ENCODE data around the gene VPS13D. TPM values are rescaled to one million over a fixed set of nuclear protein-coding genes. Genes with fewer than 3 reads are reported as not detected.

VPS13D gene
- total RNA-seq, 6 experiments from 2014 or later, result 25.9 to 36.9 (median 30.8) TPM

DNA sequence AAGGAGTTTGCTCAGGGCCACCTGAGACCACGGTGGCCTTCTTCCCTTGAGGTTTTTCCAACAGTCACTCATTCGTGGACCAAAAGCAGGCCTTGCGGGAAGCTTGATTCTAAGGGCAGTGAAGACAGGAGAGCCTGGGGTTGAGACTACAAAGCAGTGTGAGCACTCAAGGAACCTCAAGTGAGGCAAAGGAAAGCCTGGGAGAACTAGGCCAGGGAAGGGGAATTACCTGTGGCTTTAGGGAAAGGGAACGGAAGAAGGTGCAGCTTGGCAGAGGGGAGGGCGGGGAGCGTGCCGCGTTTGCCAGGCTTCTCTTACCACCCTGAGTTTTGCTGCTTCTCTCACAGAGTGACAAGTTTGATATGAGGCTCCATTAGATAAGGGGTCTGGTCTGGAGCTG, 273.9 kb downstream of the VPS13D start:
- intact Hi-C loops (cut with DNase I), result no loop called here
- Histone ChIP-seq H3K27ac (no peak overlapping the region), H3K4me3 (no peak overlapping the region), H3K27me3 (no peaks in the 10 kb centered on the region), H3K36me3 (peaks cover 0 to 16% (median 1%) of the 10 kb centered on the region in 4 donors), H3K9me3 (no peaks in the 10 kb centered on the region), H3K4me1 (no peaks in the 10 kb centered on the region)
- WGBS (ENCODE audit: insufficient coverage, low coverage, low lambda C conversion rate, missing lambda C conversion rate), result 91% methylated on average over 7 of the region's 8 CpGs
- TF ChIP-seq CTCF (IDR thresholded peaks at IDR 0.05) (no peak), POLR2A (IDR thresholded peaks at IDR 0.05) (no peak)
- no peak for ATAC-seq
- DNase-seq, result no peak

- H3K4me3 ChIP-seq, result no peak overlapping the region
- DNase-seq (no peak), ATAC-seq (no peak)
- no peak overlapping the region for H3K27ac ChIP-seq
- no peaks in the 10 kb centered on the region for H3K4me1 ChIP-seq
- H3K27me3 ChIP-seq, result no peaks in the 10 kb centered on the region
- WGBS (ENCODE audit: insufficient coverage, low coverage, low lambda C conversion rate, missing lambda C conversion rate), result 92% methylated on average over 8 of the region's 11 CpGs
- TF ChIP-seq CTCF (IDR thresholded peaks at IDR 0.05) (no peak), POLR2A (IDR thresholded peaks at IDR 0.05) (no peak)
- peaks cover 0 to 19% (median 1%) of the 10 kb centered on the region in 4 donors for H3K36me3 ChIP-seq
- no peaks in the 10 kb centered on the region for H3K9me3 ChIP-seq
- intact Hi-C loops (cut with DNase I), result no loop called here
Observed at GRCh38 chr1:12504601-12505000, 274.8 kb downstream of the VPS13D start.

DNA sequence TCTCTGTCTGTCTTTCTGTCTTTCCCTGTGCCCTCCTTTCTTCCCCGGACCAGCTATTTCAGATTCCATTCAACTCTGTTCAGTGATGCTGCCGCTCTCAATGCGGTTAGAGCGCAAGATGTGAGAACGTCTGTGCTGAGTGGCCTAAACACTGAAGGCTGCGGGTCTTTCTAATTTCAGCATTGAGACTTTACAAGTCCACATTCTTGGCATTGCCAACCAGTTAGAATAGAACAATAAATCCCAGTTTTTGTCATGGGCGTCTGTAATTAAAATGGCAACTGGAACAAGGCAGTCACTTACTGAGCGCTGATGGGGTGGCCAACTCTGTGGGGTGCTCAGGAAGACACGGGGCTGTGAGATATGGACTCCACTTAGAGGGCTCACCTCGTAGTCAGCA, 275.4 kb downstream of the VPS13D start:
- Histone ChIP-seq H3K4me3 (no peak overlapping the region), H3K9me3 (no peaks in the 10 kb centered on the region), H3K36me3 (peaks cover 0 to 19% (median 1%) of the 10 kb centered on the region in 4 donors), H3K27me3 (no peaks in the 10 kb centered on the region), H3K4me1 (no peaks in the 10 kb centered on the region), H3K27ac (no peak overlapping the region)
- intact Hi-C loops (cut with DNase I), result no loop called here
- TF ChIP-seq CTCF (IDR thresholded peaks at IDR 0.05) (no peak), POLR2A (IDR thresholded peaks at IDR 0.05) (no peak)
- DNase-seq (no peak), ATAC-seq (no peak)
- WGBS (ENCODE audit: insufficient coverage, low coverage, low lambda C conversion rate, missing lambda C conversion rate), result 95% methylated on average over 9 of the region's 10 CpGs

GRCh38 chr1:12505639-12506280, 275.9 kb downstream of the VPS13D start:
- DNase-seq, result no peak
- no peak for ATAC-seq
- WGBS (ENCODE audit: insufficient coverage, low coverage, low lambda C conversion rate, missing lambda C conversion rate), result no CpG with 5 or more reads among the region's 12 CpGs
- Histone ChIP-seq H3K36me3 (peaks cover 0 to 19% (median 1%) of the 10 kb centered on the region in 4 donors), H3K4me3 (no peak overlapping the region), H3K9me3 (no peaks in the 10 kb centered on the region), H3K27me3 (no peaks in the 10 kb centered on the region), H3K27ac (no peak overlapping the region), H3K4me1 (no peaks in the 10 kb centered on the region)
- intact Hi-C loops (cut with DNase I), result no loop called here
- TF ChIP-seq CTCF (IDR thresholded peaks at IDR 0.05) (no peak), POLR2A (IDR thresholded peaks at IDR 0.05) (no peak)

Data from right lobe of liver (tissue), 6 donors.